ENCODE results near the gene KCNK1.

DNA sequence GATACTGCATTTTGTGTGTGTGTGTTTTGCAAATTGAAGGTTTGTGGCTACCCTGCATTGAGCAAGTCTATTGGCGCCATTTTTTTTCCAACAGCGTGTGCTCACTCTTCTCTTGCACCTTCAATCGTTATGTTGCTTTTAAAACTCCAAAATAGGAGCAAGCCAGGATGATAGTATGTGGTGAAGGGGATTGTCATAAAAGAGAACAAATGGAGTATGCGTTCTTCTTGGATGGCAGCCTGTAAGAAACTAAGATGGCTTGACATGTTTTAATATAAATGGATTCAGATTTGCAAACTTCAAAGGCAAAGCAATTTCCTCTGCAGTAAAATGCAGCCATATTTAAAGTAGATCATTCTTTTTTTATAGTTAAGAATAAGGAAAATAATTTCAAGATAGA lies 43.2 kb upstream of the KCNK1 start:
- TF ChIP-seq, protein P1, sequence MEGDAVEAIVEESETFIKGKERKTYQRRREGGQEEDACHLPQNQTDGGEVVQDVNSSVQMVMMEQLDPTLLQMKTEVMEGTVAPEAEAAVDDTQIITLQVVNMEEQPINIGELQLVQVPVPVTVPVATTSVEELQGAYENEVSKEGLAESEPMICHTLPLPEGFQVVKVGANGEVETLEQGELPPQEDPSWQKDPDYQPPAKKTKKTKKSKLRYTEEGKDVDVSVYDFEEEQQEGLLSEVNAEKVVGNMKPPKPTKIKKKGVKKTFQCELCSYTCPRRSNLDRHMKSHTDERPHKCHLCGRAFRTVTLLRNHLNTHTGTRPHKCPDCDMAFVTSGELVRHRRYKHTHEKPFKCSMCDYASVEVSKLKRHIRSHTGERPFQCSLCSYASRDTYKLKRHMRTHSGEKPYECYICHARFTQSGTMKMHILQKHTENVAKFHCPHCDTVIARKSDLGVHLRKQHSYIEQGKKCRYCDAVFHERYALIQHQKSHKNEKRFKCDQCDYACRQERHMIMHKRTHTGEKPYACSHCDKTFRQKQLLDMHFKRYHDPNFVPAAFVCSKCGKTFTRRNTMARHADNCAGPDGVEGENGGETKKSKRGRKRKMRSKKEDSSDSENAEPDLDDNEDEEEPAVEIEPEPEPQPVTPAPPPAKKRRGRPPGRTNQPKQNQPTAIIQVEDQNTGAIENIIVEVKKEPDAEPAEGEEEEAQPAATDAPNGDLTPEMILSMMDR (IDR thresholded peaks at IDR 0.05), result no peak
- no peak for TF ChIP-seq POLR2A (IDR thresholded peaks at IDR 0.05)

Measured in testis (tissue), 2 donors.